ENCODE data around the gene ACOT7. TPM values are rescaled to one million over a fixed set of nuclear protein-coding genes. Genes with fewer than 3 reads are reported as not detected.
A peak's percentile ranks its signal among the peaks of the same experiment; 100 is the strongest.

The ACOT7 gene
- total RNA-seq, 4 donors from 2014 or later: 21.1 to 27.7 (median 24.6) TPM

GRCh38 chr1:6345460-6345859, 48.1 kb downstream of the ACOT7 start:
- no peak overlapping the region for H3K4me3 ChIP-seq (ENCODE audit: low read depth, poor library complexity, severe bottlenecking)
- DNase-seq (ENCODE audit: low spot score in 2 of 2): no peak
- WGBS, 2 donors: 88 to 91% methylated on average over 14 of the region's 14 CpGs
- TF ChIP-seq POLR2A (IDR thresholded peaks at IDR 0.05) (no peak), CTCF (IDR thresholded peaks at IDR 0.05) (no peak)
- intact Hi-C loops (cut with DNase I; ENCODE audit: low total_unique reads): loop anchor here (10.0 kb wide), 1 partner anchor 241 kb away; no protein-coding TSS in a partner anchor

- WGBS, 2 donors: 80 to 83% methylated on average over 2 to 7 of the region's 7 CpGs
- no peak for DNase-seq (ENCODE audit: low spot score in 2 of 2)
- TF ChIP-seq CTCF (IDR thresholded peaks at IDR 0.05) (no peak), POLR2A (IDR thresholded peaks at IDR 0.05) (no peak)
- intact Hi-C loops (cut with DNase I; ENCODE audit: low total_unique reads): loop anchor here (10.0 kb wide), 1 partner anchor 240 kb away; no protein-coding TSS in a partner anchor
- no peak overlapping the region for H3K4me3 ChIP-seq (ENCODE audit: low read depth, poor library complexity, severe bottlenecking)
Measured at GRCh38 chr1:6345009-6345408, 48.6 kb downstream of the ACOT7 start.

- no peak overlapping the region for H3K4me3 ChIP-seq (ENCODE audit: low read depth, poor library complexity, severe bottlenecking)
- peak; percentile 76 to 90 for DNase-seq (ENCODE audit: low spot score in 2 of 2)
- TF ChIP-seq POLR2A (IDR thresholded peaks at IDR 0.05) (no peak), CTCF (IDR thresholded peaks at IDR 0.05) (peak in 1 of 3 donors; percentile 55)
- 52 to 54% methylated on average over 16 to 17 of the region's 17 CpGs for whole genome bisulfite sequencing, 2 donors
- intact Hi-C loops (cut with DNase I; ENCODE audit: low total_unique reads): loop anchor here (10.0 kb wide), 1 partner anchor 239 kb away; no protein-coding TSS in a partner anchor
Measured at GRCh38 chr1:6343506-6344405, 49.8 kb downstream of the ACOT7 start.

- H3K4me3 ChIP-seq (ENCODE audit: low read depth, poor library complexity, severe bottlenecking): no peak overlapping the region
- 47 to 67% methylated on average over 7 to 9 of the region's 9 CpGs for WGBS, 2 donors
- intact Hi-C loops (cut with DNase I; ENCODE audit: low total_unique reads): loop anchor here (10.0 kb wide), 1 partner anchor 237 kb away; no protein-coding TSS in a partner anchor
- no peak for DNase-seq (ENCODE audit: low spot score in 2 of 2)
- TF ChIP-seq CTCF (IDR thresholded peaks at IDR 0.05): no peak
- no peak for TF ChIP-seq POLR2A (IDR thresholded peaks at IDR 0.05)
Measured at GRCh38 chr1:6342056-6342455, 51.5 kb downstream of the ACOT7 start.

- no peak for TF ChIP-seq CTCF (IDR thresholded peaks at IDR 0.05)
- no peak for TF ChIP-seq POLR2A (IDR thresholded peaks at IDR 0.05)
- intact Hi-C loops (cut with DNase I; ENCODE audit: low total_unique reads): no loop called here
- WGBS, 2 donors: 86 to 90% methylated on average over 7 of the region's 7 CpGs
- H3K4me3 ChIP-seq (ENCODE audit: low read depth, poor library complexity, severe bottlenecking): no peak overlapping the region
- no peak for DNase-seq (ENCODE audit: low spot score in 2 of 2)
Measured at GRCh38 chr1:6338695-6339094, 54.9 kb downstream of the ACOT7 start.

Data from lower leg skin (tissue), 4 donors.